HG03378 (cell line): ENCODE data around the gene SLC9A9.
"Not testable (repeated sequence)": the region's sequence is repeated elsewhere in the genome, so short reads cannot be mapped to it uniquely, and the experiment has no call there.

Source experiments
- ATAC-seq: cut with Tn5 transposase; IDR thresholded peaks from one replicate; pipeline ENCODE4 v1.9.1; 2021; ENCODE audit warnings: mild to moderate bottlenecking, moderate library complexity; ENCODE audit not compliant: unreplicated experiment

The SLC9A9 gene

DNA sequence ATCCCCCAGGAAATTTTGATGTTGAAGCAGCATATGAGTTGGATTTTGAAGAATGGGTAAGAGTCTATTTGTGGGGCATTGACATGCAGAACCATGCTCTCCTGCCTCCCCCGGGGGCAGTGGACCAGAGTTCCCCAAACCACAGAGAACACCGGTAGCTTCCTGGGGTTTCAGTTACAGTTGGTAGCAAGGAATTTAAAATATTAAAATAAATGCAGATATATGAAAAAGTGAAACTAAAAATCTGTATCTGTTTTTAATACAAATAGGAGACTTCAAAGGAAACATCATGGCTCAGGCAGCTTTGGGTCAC lies 37.4 kb downstream of the SLC9A9 start:
- no peak for ATAC-seq

DNA sequence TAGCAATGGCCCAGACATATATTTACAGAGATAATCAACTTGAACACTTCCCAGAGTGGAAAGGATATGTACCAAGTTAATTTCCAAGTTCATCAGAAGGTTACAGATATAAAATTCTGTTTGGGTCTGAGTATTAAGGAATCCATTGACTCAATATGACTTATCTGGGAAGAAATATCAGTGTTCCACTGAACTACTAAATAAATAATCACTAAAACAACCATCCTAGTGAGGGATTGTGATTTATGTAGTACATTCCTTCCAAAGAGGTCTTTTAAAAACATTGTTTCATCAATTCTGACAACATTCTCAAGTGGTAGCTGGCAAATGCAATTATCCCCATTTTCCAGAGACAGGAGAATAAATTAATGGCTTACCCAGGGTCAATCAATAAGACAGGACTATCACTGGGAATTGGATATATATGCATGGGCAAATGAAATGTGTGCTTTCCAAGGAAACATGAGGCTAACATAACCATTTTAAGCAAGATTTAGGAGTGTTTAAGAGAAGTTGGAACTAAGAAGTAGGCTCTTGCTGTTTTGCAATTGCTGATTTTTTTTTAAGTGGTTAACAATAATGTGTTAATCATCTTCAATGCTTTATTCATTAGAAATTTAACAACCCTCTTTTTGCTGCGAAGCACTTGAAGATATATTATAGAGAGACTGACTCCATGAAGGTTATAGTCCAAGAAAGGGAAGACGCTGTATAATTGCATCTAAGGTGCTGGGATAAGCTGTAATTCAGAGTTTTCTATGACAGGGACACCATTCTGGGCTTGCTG lies 37.9 kb downstream of the SLC9A9 start:
- ATAC-seq: no peak

DNA sequence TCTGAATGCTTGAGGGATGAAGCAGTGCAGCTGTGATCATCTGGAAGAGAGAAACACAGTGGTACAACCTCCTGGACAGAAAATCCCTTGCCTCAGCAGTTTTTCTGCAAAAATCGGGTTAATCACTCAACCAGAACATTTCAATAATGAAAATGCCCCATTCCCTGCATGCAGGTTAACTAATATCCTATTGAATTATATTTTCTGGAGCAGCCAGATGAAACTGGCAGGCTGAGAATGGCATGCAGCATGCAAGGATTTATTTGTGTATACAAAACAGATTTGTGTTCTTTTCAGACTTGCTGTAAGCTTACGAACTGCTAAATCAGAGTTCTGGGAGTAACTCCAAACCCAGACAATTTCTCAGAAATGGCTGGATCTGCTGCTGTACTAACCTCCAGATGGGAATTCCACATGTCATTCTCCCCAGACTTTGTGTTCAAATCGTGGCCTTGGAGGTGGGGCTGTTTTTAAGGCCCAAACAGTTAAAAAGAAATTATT lies 39.1 kb downstream of the SLC9A9 start:
- ATAC-seq: no peak

DNA sequence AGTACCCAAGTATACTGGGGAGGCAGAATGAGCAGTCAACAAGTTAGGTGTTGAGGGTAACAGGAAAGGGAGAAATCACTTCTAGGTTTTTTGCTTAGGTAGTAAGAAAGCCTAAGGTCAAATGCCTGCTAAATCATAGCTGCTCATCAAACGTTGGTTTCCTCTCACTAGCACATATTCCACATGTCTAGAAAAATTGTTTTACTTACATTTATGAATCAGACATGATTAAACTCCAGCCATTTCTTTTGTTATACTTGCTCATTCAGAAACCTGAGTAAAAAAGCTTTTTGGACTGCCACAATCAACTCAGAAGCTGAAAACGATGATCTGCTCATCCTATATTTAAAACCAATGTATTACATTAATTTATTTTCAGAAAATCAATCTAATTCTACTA lies 40.2 kb downstream of the SLC9A9 start:
- no peak for ATAC-seq

DNA sequence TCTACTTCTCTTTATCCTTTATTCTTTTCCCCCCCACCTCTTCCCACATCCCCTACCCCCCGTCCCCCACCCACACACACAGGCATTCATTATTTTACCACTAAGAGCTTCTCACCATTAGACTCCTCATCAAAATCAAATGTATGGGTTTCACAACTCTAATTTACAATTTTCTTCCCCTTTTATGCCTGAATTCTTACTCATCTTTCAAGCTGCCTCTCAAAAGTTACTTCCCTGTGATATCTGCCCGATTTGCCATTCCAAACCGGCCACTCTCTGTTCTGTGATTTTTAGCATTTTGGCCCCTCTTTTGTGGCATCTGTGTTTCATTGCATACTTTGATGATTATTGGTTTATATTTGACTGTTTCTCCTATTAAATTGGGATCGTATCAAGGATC lies 42.2 kb downstream of the SLC9A9 start:
- no peak for ATAC-seq

DNA sequence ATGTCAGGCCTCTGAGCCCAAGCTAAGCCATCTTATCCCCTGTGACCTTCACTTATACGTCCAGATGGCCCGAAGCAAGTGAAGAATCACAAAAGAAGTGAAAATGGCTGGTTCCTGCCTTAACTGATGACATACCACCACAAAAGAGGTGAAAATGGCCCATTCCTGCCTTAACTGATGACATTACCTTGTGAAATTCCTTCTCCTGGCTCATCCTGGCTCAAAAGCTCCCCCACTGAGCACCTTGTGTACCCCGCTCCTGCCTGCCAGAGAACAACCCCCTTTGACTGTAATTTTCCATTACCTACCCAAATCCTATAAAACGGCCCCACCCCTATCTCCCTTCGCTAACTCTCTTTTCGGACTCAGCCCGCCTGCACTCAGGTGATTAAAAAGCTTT lies 42.8 kb downstream of the SLC9A9 start:
- ATAC-seq: not testable (repeated sequence)

DNA sequence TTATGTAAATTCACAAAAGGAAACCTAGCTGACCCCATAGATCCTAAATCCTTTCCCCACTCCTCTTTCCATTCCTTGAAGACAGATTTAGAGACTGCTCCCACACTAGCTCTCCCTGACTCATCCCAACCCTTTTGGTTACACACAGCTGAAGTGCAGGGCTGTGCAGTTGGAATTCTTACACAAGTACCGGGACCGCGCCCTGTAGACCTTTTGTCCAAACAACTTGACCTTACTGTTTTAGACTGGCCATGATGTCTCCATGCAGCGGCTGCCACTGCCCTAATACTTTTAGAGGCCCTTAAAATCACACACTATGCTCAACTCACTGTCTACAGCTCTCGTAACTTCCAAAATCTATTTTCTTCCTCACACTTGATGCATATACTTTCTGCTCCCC lies 47.2 kb downstream of the SLC9A9 start:
- ATAC-seq: not testable (repeated sequence)

DNA sequence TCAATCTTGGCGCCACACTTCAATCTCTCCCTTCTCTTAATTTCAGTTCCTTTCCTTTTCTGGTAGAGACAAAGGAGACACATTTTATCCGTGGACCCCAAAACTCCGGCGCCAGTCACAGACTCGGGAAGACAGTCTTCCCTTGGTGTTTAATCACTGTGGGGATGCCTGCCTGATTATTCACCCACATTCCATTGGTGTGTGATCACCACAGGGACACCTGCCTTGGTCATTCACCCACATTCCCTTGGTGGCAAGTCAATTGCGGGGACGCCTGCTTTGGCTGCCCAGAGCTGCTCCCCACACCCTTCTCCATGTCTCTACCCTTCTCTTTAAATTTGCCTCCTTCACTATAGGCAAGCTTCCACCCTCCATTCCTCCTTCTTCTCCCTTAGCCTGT lies 50.1 kb downstream of the SLC9A9 start:
- not testable (repeated sequence) for ATAC-seq

DNA sequence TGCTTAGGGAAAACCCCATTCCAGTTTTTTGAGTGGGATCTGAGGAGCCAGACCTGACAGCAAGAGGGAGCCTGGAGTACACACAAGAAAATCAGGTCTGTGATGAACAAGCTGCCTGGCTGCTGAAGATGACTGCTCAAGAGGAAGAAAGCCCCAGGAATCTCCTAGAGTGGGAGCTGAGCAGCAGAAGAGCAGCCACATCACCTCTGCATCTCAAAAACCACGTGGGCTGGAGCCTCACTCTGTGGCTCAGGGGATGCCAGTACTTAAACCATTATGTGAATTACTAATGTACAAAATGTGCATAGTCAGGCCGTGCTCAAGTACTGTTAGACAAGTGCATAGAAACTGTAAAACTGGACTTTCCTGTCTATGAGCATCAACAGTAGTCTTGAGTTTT lies 52.4 kb downstream of the SLC9A9 start:
- ATAC-seq: no peak

DNA sequence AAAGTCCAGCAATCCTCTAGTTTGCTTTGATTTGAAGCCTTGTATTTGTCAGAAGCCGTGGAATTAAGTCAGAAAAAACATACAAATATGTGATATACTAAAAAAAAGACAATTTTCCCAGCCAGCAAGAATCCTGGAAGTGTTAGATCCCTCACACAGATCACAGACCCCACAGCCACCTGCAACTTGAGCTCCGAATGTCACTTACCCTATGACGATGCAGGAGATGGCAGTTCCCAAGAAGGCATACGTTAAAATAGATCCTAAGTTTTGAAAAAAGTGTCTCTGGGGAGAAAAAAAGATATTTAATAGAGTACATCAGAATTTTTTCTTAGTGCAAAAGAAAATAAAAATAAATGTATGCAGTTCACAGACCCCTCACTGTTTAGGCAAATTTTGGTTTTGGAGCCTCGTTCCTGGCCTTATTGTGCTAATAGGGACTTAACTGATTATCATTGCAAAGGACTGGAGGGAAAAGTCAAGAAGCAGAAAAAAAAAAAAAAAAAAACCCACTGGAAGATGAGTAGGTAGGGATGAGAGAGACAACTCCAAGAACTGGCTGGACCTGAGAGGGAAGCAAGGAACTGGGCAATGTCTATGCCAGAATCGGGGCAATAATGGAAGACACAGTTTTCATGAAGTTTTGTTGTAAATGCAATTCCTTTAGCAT lies 53.3 kb downstream of the SLC9A9 start:
- ATAC-seq: no peak

DNA sequence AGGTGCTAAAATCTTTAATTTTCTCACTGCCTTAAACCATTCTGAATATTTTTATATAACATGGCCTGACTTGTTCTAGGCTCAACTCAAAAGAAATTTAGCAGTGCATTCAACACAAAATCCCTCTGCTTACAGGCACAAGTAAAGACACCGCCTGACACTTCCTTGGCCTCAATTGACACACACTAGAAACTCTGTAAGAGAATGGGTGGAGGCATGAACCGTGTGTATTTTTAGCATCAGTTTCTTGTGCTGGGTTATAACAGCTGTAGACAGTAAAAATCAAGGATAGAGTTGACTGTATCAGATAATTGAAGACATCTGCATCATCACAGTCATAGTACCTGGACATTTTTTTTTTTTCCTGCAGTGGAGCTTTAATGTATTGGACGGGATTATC lies 54.3 kb downstream of the SLC9A9 start:
- ATAC-seq: no peak

DNA sequence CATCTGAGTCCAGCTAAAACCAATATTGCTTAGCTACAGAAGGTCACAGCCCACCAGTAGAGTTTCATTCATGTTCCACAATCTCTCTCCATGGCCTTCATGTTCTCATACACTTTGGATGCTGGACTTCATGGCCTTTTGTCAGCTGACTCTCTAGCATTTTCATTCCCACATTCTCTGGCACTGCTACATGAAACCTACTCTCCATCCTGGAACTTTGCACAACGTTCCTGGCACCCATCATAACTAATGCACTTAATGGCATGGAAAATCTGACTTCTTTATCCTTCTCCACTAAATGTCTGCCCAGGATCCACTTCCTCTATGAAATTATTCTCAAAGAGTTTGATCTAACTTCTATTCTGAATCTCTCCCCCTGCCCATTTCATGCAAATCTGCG lies 56.9 kb downstream of the SLC9A9 start:
- no peak for ATAC-seq

DNA sequence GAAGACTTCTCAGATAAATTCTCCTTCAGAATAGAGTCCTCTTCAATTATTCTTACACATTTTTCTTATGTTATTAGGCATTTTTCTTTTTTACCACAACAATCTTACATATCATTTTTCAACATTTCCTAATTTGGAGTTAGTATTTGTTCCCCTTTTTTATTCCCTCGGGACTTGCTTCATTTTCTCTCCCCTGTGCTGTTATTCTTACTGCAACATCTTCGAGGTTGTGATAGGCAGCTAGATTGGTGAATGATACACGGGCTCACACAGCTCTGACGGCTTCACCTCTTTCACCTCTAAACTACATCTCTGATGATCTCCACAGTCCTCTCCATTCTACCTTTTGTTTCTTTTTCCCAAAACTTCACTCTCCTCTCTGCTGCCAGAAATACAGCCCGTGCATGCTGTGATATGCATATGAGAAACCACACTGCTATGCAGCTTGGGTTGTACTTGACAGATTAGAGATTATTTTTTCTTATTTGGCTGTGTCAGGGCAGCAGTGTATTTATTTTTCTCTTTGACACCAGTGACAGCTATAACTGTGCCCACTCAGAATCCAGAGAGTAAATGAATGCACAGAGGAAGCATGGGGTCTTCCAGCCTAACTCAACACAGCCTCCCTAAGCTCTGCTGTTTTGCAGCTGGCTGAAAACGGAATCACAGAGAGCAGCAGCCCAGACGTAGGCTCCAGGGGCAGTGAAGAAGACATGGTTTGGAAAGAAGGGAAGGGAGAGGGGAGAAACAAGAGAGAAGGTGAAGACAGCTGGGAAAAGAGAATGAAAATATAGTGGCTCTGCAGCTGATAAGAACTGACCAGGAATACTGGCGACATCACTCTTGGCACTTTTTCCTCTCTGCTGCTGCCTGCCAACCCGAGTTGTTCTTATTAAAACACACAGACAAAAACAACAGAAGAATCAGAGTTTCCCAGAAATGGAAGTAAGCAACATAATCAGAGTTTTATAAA lies 61.8 kb downstream of the SLC9A9 start:
- ATAC-seq: no peak

DNA sequence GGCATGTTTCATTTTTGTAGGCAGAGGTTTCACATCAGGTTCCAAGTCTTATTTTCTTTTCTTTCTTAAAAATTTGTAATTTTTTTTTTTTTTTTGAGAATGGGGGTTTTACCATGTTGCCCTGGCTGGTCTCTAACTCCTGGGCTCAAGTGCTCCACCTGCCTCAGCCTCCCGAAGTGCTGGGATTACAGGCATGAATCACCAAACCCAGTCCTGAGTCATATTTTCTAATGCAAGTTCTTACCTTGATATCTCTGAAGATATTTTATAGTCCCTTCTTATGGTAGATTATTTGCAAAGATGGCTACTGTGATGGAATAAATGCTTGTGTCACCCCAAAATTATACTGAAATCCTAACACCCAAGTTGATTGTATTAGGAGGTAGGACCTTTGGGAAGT lies 63.8 kb downstream of the SLC9A9 start:
- ATAC-seq: no peak

DNA sequence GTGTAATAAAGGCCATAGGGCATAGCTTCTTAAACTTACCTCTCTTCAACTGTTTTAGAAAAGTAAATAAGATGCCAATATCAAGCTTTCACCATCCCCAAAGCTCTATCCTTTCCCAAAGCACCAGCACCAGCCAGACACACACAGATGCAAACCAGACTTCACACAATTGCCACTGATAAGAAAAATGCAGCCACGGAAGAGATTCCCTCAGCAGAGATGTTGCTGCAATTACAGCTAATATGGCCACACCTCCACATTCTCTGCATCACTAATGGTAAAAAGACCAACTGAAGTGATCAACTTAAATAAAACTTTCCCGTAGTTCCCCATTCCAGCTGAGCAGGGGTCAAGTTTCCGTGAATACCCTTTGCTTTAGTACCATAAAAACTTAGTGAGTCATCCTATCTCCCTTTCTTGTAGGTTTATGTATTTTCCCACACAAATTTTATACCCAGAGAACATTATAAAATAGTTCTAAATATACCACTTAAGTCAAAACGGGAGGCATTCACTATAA lies 64.4 kb downstream of the SLC9A9 start:
- ATAC-seq: no peak

DNA sequence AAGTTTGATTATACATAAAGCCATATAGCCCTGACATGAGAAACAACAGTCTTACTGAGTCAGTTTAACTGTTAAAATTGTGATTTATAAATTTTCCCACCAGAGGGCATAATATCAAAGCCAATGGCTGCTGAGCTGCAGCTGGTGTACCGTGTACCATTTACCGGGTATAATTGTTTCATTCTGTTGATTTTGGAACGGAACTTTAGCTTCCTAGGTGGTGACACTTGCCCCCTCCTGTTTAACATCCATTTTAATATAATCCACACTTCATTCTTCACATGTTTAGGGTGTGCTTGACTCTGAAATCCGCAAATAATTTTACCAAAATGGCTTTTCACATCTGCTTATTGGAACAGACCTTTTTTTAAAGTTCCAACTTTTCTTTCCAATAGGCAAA lies 72.8 kb downstream of the SLC9A9 start:
- peak; percentile 89 for ATAC-seq

DNA sequence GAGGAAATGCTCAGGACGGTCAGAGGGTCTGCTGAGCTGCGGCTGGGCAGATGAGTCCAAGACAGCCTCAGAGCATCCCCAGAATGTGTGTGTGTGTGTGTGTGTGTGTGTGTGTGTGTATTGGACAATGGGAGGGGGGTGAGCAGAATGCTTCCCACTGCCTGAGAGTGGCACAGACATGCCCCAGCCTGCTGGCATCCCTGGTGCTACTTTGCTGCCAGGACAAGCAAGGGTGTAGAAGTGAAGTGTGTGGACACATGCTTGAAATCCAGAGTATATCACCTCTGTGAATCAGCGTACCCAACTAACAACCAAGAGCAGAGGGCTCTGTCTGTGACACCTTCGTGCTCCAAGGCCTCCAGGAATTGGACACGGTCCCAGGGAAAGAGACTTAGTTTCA lies 76.3 kb downstream of the SLC9A9 start:
- ATAC-seq: no peak

DNA sequence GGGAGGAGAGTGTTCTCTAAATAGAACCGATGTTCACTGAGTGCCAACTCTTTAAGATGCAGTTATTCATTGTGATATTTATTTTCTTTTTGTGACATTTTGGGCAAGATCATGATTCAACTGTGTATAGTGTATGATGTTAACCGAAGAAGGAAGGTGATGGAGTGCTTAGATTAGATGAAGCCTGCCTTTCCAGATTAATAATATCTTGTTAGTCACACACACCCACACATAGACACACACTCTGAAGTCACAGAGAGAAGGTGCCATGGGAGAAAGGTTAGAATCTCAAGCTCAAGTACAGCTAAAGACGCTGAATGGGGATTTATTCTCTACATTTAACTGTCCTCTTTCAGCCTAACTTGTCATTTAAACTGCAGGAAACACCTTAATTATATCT lies 77.0 kb downstream of the SLC9A9 start:
- ATAC-seq: no peak

DNA sequence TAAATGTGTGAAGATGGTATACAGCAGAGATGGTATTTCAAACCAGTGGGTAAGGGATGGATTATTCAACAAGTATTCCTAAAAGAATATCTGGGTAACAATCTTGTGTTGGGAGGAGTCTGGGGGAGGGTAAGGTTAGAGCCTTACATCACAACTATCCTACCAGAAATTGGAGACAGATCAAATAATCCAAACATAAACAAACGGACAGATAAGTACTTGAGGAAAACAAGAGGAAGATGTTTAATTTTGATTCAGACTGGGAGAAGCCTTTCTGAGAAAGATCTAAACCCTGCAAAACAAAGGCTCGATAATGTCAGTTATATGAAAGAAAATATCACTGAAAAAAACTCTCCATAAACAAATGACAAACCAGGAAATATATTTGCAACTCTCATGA lies 77.9 kb downstream of the SLC9A9 start:
- ATAC-seq: no peak

DNA sequence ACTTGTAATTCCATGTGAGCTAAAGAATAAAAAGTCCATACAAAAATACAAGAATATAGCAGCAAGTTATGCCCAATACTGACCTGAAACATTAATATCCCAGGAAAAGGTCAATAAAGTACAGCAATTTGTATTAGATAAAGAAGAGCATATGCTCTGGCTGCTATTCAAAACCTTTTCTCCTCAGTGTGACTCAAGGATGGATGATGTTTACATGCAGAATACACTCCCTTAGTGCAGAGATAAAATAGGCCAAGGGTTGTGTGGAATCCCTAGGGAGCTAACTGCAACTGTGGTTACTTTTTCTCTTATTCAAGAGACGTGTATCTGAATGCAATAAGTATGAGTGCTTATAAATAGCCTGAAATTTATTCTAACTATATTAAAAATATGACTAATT lies 78.7 kb downstream of the SLC9A9 start:
- ATAC-seq: no peak

DNA sequence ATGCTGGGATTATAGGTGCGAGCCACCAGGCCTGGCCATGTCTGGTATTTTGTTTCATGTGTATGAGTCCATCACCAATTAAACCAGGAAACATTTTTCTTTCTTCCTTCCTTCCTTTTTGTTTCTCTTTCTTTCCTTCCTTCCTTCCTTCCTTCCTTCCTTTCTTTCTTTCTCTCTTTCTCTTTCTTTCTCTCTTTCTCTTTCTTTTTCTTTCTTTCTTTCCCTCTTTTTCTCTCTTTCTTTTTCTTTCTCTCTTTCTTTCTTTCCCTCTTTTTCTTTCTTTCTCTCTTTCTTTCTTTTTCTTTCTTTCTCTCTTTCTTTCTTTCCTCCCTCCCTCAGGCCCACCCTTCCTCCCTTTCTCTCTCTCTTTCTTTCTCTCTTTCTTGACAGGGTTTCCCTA lies 83.4 kb downstream of the SLC9A9 start:
- no peak for ATAC-seq
